ENCODE results near the gene TRPM1.

The TRPM1 gene

GRCh38 chr15:31098953-31099740 is 2.4 kb downstream of the TRPM1 start:
- H3K79me2 ChIP-seq (ENCODE audit: control insufficient read depth, insufficient read depth, low read length, poor library complexity), result no peaks in the 10 kb centered on the region
- H2AK5ac ChIP-seq (ENCODE audit: low read length), result no peak overlapping the region
- no peaks in the 10 kb centered on the region for H3K9me3 ChIP-seq (ENCODE audit: insufficient read depth, low read depth, low read length)
- no peak overlapping the region for H2BK5ac ChIP-seq (ENCODE audit: low read depth, low read length, poor library complexity)
- no peak overlapping the region for H2BK12ac ChIP-seq (ENCODE audit: low read length)
- H3K27ac ChIP-seq (ENCODE audit: low read depth, low read length), result no peak overlapping the region
- no peak overlapping the region for H3K4ac ChIP-seq (ENCODE audit: low read depth, low read length)
- DNase-seq, result no peak
- no peak overlapping the region for H4K91ac ChIP-seq (ENCODE audit: low read depth, low read length)
- no peak overlapping the region for H3K4me2 ChIP-seq (ENCODE audit: low read length)
- H4K12ac ChIP-seq (ENCODE audit: low read depth, low read length), result no peak overlapping the region
- H3K79me1 ChIP-seq (ENCODE audit: low read length), result no peaks in the 10 kb centered on the region
- no peaks in the 10 kb centered on the region for H3K27me3 ChIP-seq (ENCODE audit: insufficient read depth, low read length)
- no peak overlapping the region for H2BK120ac ChIP-seq (ENCODE audit: insufficient read depth, low read length, poor library complexity)
- no peaks in the 10 kb centered on the region for H3K4me1 ChIP-seq (ENCODE audit: control insufficient read depth in 1 of 2, insufficient read depth in 2 of 2, low read length in 2 of 2)
- no peak overlapping the region for H2AFZ ChIP-seq (ENCODE audit: insufficient read depth, low read length, poor library complexity)
- H3K9ac ChIP-seq (ENCODE audit: low read length), result no peak overlapping the region
- no peak overlapping the region for H4K8ac ChIP-seq (ENCODE audit: low read depth, low read length)
- no peak overlapping the region for H3K14ac ChIP-seq (ENCODE audit: low read length)
- no peak overlapping the region for H3K23ac ChIP-seq (ENCODE audit: low read length)
- no peak overlapping the region for H3K4me3 ChIP-seq (ENCODE audit: low read depth, low read length)
- no CpG with 5 or more reads among the region's 4 CpGs for WGBS (ENCODE audit: extremely low coverage, insufficient coverage, insufficient read length)
- H3K18ac ChIP-seq (ENCODE audit: low read length), result no peak overlapping the region
- H3K36me3 ChIP-seq (ENCODE audit: control insufficient read depth in 1 of 2, insufficient read depth in 2 of 2, low read length in 2 of 2), result no peaks in the 10 kb centered on the region

DNA sequence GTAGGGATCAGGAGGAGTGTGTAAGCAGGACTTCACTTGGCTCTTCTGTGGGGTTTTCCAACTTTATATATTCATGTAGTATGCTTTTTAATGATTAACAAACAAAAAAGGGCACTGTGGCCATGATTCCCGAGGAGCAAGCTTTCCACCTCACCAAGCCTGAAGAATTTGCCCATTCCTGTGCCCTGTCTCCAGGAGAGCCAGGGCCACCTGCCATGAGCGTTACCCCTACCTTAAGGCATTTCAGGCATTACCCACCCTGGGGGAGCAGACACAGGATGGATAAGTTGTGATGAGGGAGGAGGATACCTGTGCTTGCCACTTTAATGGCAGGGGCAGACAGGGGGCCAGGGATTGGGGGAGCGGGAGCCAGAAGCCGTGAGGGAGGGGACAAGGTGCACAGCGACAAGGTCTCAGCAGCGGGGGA is 3.0 kb downstream of the TRPM1 start:
- H4K12ac ChIP-seq (ENCODE audit: low read depth, low read length), result no peak overlapping the region
- no peaks in the 10 kb centered on the region for H3K27me3 ChIP-seq (ENCODE audit: insufficient read depth, low read length)
- no peaks in the 10 kb centered on the region for H3K4me1 ChIP-seq (ENCODE audit: control insufficient read depth in 1 of 2, insufficient read depth in 2 of 2, low read length in 2 of 2)
- no peak overlapping the region for H3K27ac ChIP-seq (ENCODE audit: low read depth, low read length)
- H3K9me3 ChIP-seq (ENCODE audit: insufficient read depth, low read depth, low read length), result no peaks in the 10 kb centered on the region
- H3K79me1 ChIP-seq (ENCODE audit: low read length), result no peaks in the 10 kb centered on the region
- H3K79me2 ChIP-seq (ENCODE audit: control insufficient read depth, insufficient read depth, low read length, poor library complexity), result no peaks in the 10 kb centered on the region
- DNase-seq, result no peak
- no peak overlapping the region for H2AK5ac ChIP-seq (ENCODE audit: low read length)
- no peak overlapping the region for H2AFZ ChIP-seq (ENCODE audit: insufficient read depth, low read length, poor library complexity)
- H3K18ac ChIP-seq (ENCODE audit: low read length), result no peak overlapping the region
- H4K91ac ChIP-seq (ENCODE audit: low read depth, low read length), result no peak overlapping the region
- no peak overlapping the region for H3K9ac ChIP-seq (ENCODE audit: low read length)
- no peak overlapping the region for H3K4me2 ChIP-seq (ENCODE audit: low read length)
- no peak overlapping the region for H2BK120ac ChIP-seq (ENCODE audit: insufficient read depth, low read length, poor library complexity)
- no peaks in the 10 kb centered on the region for H3K36me3 ChIP-seq (ENCODE audit: control insufficient read depth in 1 of 2, insufficient read depth in 2 of 2, low read length in 2 of 2)
- H3K4ac ChIP-seq (ENCODE audit: low read depth, low read length), result no peak overlapping the region
- H3K14ac ChIP-seq (ENCODE audit: low read length), result no peak overlapping the region
- no peak overlapping the region for H2BK12ac ChIP-seq (ENCODE audit: low read length)
- WGBS (ENCODE audit: extremely low coverage, insufficient coverage, insufficient read length), result no CpG with 5 or more reads among the region's 6 CpGs
- H3K23ac ChIP-seq (ENCODE audit: low read length), result no peak overlapping the region
- H2BK5ac ChIP-seq (ENCODE audit: low read depth, low read length, poor library complexity), result no peak overlapping the region
- no peak overlapping the region for H3K4me3 ChIP-seq (ENCODE audit: low read depth, low read length)
- no peak overlapping the region for H4K8ac ChIP-seq (ENCODE audit: low read depth, low read length)

DNA sequence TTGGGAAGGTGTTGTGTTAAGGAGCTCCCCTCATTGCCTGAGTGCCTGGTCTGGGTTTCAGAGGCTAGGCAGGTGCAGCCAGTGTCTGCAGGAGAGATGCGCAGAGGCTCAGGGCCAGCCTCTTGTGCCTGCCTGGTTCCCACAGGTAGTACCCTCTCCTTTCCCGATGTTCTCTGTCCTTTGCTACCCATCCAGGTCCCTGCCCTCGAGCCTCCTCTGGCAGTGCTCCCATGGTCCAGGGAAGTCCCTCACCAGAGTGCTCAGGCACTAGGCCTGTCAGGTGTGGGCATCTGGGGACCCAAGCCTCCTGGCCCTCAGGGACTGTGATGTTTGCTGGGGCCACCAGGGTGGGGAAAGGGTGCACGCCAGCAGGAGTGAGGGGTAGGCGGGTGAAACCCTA is 5.0 kb downstream of the TRPM1 start:
- no peak overlapping the region for H4K91ac ChIP-seq (ENCODE audit: low read depth, low read length)

GRCh38 chr15:31091481-31091880 is 10.0 kb downstream of the TRPM1 start:
- no peaks in the 10 kb centered on the region for H3K79me1 ChIP-seq (ENCODE audit: low read length)
- H3K9me3 ChIP-seq (ENCODE audit: insufficient read depth, low read depth, low read length), result peaks cover 4% of the 10 kb centered on the region
- H2BK12ac ChIP-seq (ENCODE audit: low read length), result no peak overlapping the region
- no peak overlapping the region for H2AK5ac ChIP-seq (ENCODE audit: low read length)
- WGBS (ENCODE audit: extremely low coverage, insufficient coverage, insufficient read length), result no CpG with 5 or more reads among the region's 6 CpGs
- no peak overlapping the region for H2BK120ac ChIP-seq (ENCODE audit: insufficient read depth, low read length, poor library complexity)
- no peak overlapping the region for H3K23ac ChIP-seq (ENCODE audit: low read length)
- H3K36me3 ChIP-seq (ENCODE audit: control insufficient read depth in 1 of 2, insufficient read depth in 2 of 2, low read length in 2 of 2), result no peaks in the 10 kb centered on the region
- H3K27ac ChIP-seq (ENCODE audit: low read depth, low read length), result no peak overlapping the region
- H3K18ac ChIP-seq (ENCODE audit: low read length), result no peak overlapping the region
- H3K79me2 ChIP-seq (ENCODE audit: control insufficient read depth, insufficient read depth, low read length, poor library complexity), result no peaks in the 10 kb centered on the region
- no peak overlapping the region for H3K4me2 ChIP-seq (ENCODE audit: low read length)
- no peak overlapping the region for H3K4ac ChIP-seq (ENCODE audit: low read depth, low read length)
- H3K4me1 ChIP-seq (ENCODE audit: control insufficient read depth in 1 of 2, insufficient read depth in 2 of 2, low read length in 2 of 2), result no peaks in the 10 kb centered on the region
- H3K27me3 ChIP-seq (ENCODE audit: insufficient read depth, low read length), result no peaks in the 10 kb centered on the region
- H2BK5ac ChIP-seq (ENCODE audit: low read depth, low read length, poor library complexity), result no peak overlapping the region
- no peak overlapping the region for H3K9ac ChIP-seq (ENCODE audit: low read length)
- no peak overlapping the region for H4K91ac ChIP-seq (ENCODE audit: low read depth, low read length)
- H4K8ac ChIP-seq (ENCODE audit: low read depth, low read length), result no peak overlapping the region
- H3K4me3 ChIP-seq (ENCODE audit: low read depth, low read length), result no peak overlapping the region
- no peak overlapping the region for H4K12ac ChIP-seq (ENCODE audit: low read depth, low read length)
- no peak for DNase-seq
- no peak overlapping the region for H3K14ac ChIP-seq (ENCODE audit: low read length)
- H2AFZ ChIP-seq (ENCODE audit: insufficient read depth, low read length, poor library complexity), result no peak overlapping the region

More for the DNA sequence above, 5.0 kb downstream of the TRPM1 start:
- H2AK5ac ChIP-seq (ENCODE audit: low read length), result no peak overlapping the region
- no peak overlapping the region for H3K27ac ChIP-seq (ENCODE audit: low read depth, low read length)
- no peak for DNase-seq
- no peak overlapping the region for H3K4me2 ChIP-seq (ENCODE audit: low read length)
- H2BK5ac ChIP-seq (ENCODE audit: low read depth, low read length, poor library complexity), result no peak overlapping the region
- no peak overlapping the region for H3K4ac ChIP-seq (ENCODE audit: low read depth, low read length)
- peaks cover 4% of the 10 kb centered on the region for H3K9me3 ChIP-seq (ENCODE audit: insufficient read depth, low read depth, low read length)
- H3K4me3 ChIP-seq (ENCODE audit: low read depth, low read length), result no peak overlapping the region
- no peak overlapping the region for H2BK12ac ChIP-seq (ENCODE audit: low read length)
- no peak overlapping the region for H3K23ac ChIP-seq (ENCODE audit: low read length)
- H3K36me3 ChIP-seq (ENCODE audit: control insufficient read depth in 1 of 2, insufficient read depth in 2 of 2, low read length in 2 of 2), result no peaks in the 10 kb centered on the region
- H4K12ac ChIP-seq (ENCODE audit: low read depth, low read length), result no peak overlapping the region
- H3K9ac ChIP-seq (ENCODE audit: low read length), result no peak overlapping the region
- H4K8ac ChIP-seq (ENCODE audit: low read depth, low read length), result no peak overlapping the region
- H3K27me3 ChIP-seq (ENCODE audit: insufficient read depth, low read length), result no peaks in the 10 kb centered on the region
- no peak overlapping the region for H2AFZ ChIP-seq (ENCODE audit: insufficient read depth, low read length, poor library complexity)
- WGBS (ENCODE audit: extremely low coverage, insufficient coverage, insufficient read length), result no CpG with 5 or more reads among the region's 5 CpGs
- H3K18ac ChIP-seq (ENCODE audit: low read length), result no peak overlapping the region
- H3K79me2 ChIP-seq (ENCODE audit: control insufficient read depth, insufficient read depth, low read length, poor library complexity), result no peaks in the 10 kb centered on the region
- H3K14ac ChIP-seq (ENCODE audit: low read length), result no peak overlapping the region
- H3K4me1 ChIP-seq (ENCODE audit: control insufficient read depth in 1 of 2, insufficient read depth in 2 of 2, low read length in 2 of 2), result no peaks in the 10 kb centered on the region
- no peak overlapping the region for H2BK120ac ChIP-seq (ENCODE audit: insufficient read depth, low read length, poor library complexity)
- no peaks in the 10 kb centered on the region for H3K79me1 ChIP-seq (ENCODE audit: low read length)
